CD4-positive, alpha-beta T cell (primary cell): ENCODE data around the gene PELI2. TPM values are rescaled to one million over a fixed set of nuclear protein-coding genes. Genes with fewer than 3 reads are reported as not detected.

Experiments used
- ATAC-seq: fragments of 200-7000 bp; cut with Tn5 transposase; one replicate; pipeline ENCODE4 v1.10.0; 2022; ENCODE audit warnings: mild to moderate bottlenecking; ENCODE audit not compliant: poor library complexity
- CTCF ChIA-PET: fragments of 350-600 bp; sonication (Branson Sonifier 250); formaldehyde crosslinking; loops from one replicate; lab custom pipeline; 2021; ENCODE audit warnings: antibody characterized with exemption, inconsistent platforms; lab: Charles Lee
- POLR2A ChIA-PET: fragments of 350-600 bp; sonication (Branson Sonifier 250); formaldehyde crosslinking; loops from one replicate; lab custom pipeline; 2021; ENCODE audit warnings: antibody characterized with exemption, inconsistent platforms; lab: Charles Lee
- DNase-seq, 14 experiments: peaks; one replicate each; pipeline ENCODE4 v3.0.0-alpha.2; 2013 to 2020; ENCODE audit warnings: mixed read lengths in 2 of 14
- H3K27ac ChIP-seq, 2 donors: one replicate each; pipeline versions ENCODE4 v1.5.1 to v1.7.0; 2013; ENCODE audit warnings: low read length in 2 of 2, low read depth in 1 of 2, mild to moderate bottlenecking in 1 of 2
- H3K27me3 ChIP-seq, 2 experiments: 1 replicate in 1 of 2; 2 replicates in 1 of 2; pipeline versions ENCODE4 v1.6.1 to v1.7.0; 2013; ENCODE audit warnings: low read length in 2 of 2, control low read depth in 1 of 2, mild to moderate bottlenecking in 1 of 2, moderate library complexity in 1 of 2; ENCODE audit not compliant: insufficient read depth in 2 of 2, control insufficient read depth in 1 of 2
- H3K36me3 ChIP-seq: one replicate; pipeline ENCODE4 v1.6.1; 2013; ENCODE audit warnings: low read length, control low read depth; ENCODE audit not compliant: insufficient read depth
- H3K4me1 ChIP-seq: one replicate; pipeline ENCODE4 v1.6.1; 2013; ENCODE audit warnings: low read length, control low read depth; ENCODE audit not compliant: insufficient read depth
- H3K4me3 ChIP-seq: one replicate; pipeline ENCODE4 v1.5.1; 2013; ENCODE audit warnings: mild to moderate bottlenecking, low read length, moderate library complexity
- H3K9me3 ChIP-seq, 2 experiments: 1 replicate in 1 of 2; 2 replicates in 1 of 2; pipeline versions ENCODE4 v1.6.1 to v1.7.0; 2013; ENCODE audit warnings: low read length in 2 of 2, mild to moderate bottlenecking in 2 of 2, control low read depth in 1 of 2, moderate library complexity in 1 of 2; ENCODE audit not compliant: control insufficient read depth in 1 of 2, insufficient read depth in 1 of 2
- H3K27ac Mint-ChIP-seq: one replicate; pipeline ENCODE4 v1.8.0; 2020; ENCODE audit warnings: mixed read lengths
- H3K27me3 Mint-ChIP-seq: one replicate; pipeline ENCODE4 v1.8.0; 2021; ENCODE audit warnings: mixed read lengths
- H3K36me3 Mint-ChIP-seq: one replicate; pipeline ENCODE4 v1.8.0; 2021; ENCODE audit warnings: low read depth, mixed read lengths
- H3K4me1 Mint-ChIP-seq: one replicate; pipeline ENCODE4 v1.8.0; 2021; ENCODE audit warnings: low read depth, mixed read lengths
- H3K4me3 Mint-ChIP-seq: one replicate; pipeline ENCODE4 v1.8.0; 2020; ENCODE audit warnings: mild to moderate bottlenecking, mixed read lengths
- H3K9me3 Mint-ChIP-seq: one replicate; pipeline ENCODE4 v1.8.0; 2020; ENCODE audit warnings: mixed read lengths
- CTCF ChIP-seq: fragments of 200-600 bp; IDR thresholded peaks from one replicate; pipeline ENCODE4 v1.8.0; 2022; ENCODE audit warnings: antibody characterized with exemption, mild to moderate bottlenecking
- intact Hi-C, 2 experiments: fragments of 100-400 bp; cut with DNase I in 1 of 2; cut with micrococcal nuclease in 1 of 2; formaldehyde crosslinking; loops; one replicate each; pipeline versions ENCODE4 v1.15.1 to v1.9.0; 2023 to 2025; cut with DNase I, micrococcal nuclease
- total RNA-seq, 174 experiments: library from RNA in 2 of 174; stranded (reverse) in 2 of 174; gene quantifications; one replicate each; pipeline ENCODE4 v1.2.3 and lab custom pipeline; 2021 to 2026

PELI2 gene
- total RNA-seq, 2 experiments from 2014 or later, result 12.2 to 15.9 TPM

GRCh38 chr14:56324856-56325699 lies 206.9 kb downstream of the PELI2 start:
- Histone ChIP-seq H3K4me1 (no peaks in the 10 kb centered on the region), H3K4me3 (no peak overlapping the region), H3K27me3 (no peaks in the 10 kb centered on the region), H3K27ac (no peak overlapping the region), H3K36me3 (no peaks in the 10 kb centered on the region), H3K9me3 (no peaks in the 10 kb centered on the region)
- intact Hi-C loops, result no loop called here
- no peaks in the 10 kb centered on the region for H3K36me3 Mint-ChIP-seq
- H3K9me3 Mint-ChIP-seq, result no peaks in the 10 kb centered on the region
- H3K27ac Mint-ChIP-seq, result no peak overlapping the region
- H3K27me3 Mint-ChIP-seq, result no peaks in the 10 kb centered on the region
- no peaks in the 10 kb centered on the region for H3K4me1 Mint-ChIP-seq
- POLR2A ChIA-PET, result no interaction called here
- no peak for TF ChIP-seq CTCF
- CTCF ChIA-PET, result interaction anchor here (0.5 to 1.5 kb wide), 3 partner anchors 10 to 291 kb away, joined by 3 read pairs; no protein-coding TSS in a partner anchor
- H3K4me3 Mint-ChIP-seq, result no peak overlapping the region
- DNase-seq, result no peak
- no peak for ATAC-seq

GRCh38 chr14:56328021-56328420 lies 209.8 kb downstream of the PELI2 start:
- CTCF ChIA-PET, result no interaction called here
- H3K4me1 Mint-ChIP-seq, result no peaks in the 10 kb centered on the region
- no peak overlapping the region for H3K4me3 ChIP-seq

GRCh38 chr14:56331592-56332216 lies 213.5 kb downstream of the PELI2 start:
- no peak for DNase-seq
- intact Hi-C loops, result no loop called here
- Histone ChIP-seq H3K9me3 (no peaks in the 10 kb centered on the region), H3K4me1 (no peaks in the 10 kb centered on the region), H3K27me3 (no peaks in the 10 kb centered on the region), H3K27ac (no peak overlapping the region), H3K36me3 (no peaks in the 10 kb centered on the region), H3K4me3 (no peak overlapping the region)
- CTCF ChIA-PET, result no interaction called here
- POLR2A ChIA-PET, result no interaction called here
- Mint-ChIP-seq H3K36me3 (no peaks in the 10 kb centered on the region), H3K27ac (no peak overlapping the region), H3K4me1 (no peaks in the 10 kb centered on the region), H3K27me3 (no peaks in the 10 kb centered on the region), H3K9me3 (no peaks in the 10 kb centered on the region), H3K4me3 (no peak overlapping the region)
- no peak for TF ChIP-seq CTCF
- ATAC-seq, result no peak

More at GRCh38 chr14:56328021-56328420, 209.8 kb downstream of the PELI2 start:
- POLR2A ChIA-PET, result no interaction called here
- no peaks in the 10 kb centered on the region for H3K36me3 Mint-ChIP-seq
- H3K27ac Mint-ChIP-seq, result no peak overlapping the region
- ATAC-seq (no peak), DNase-seq (no peak)
- TF ChIP-seq CTCF, result no peak
- H3K9me3 Mint-ChIP-seq, result no peaks in the 10 kb centered on the region
- no peaks in the 10 kb centered on the region for H3K27me3 ChIP-seq
- no peak overlapping the region for H3K27ac ChIP-seq
- no peaks in the 10 kb centered on the region for H3K36me3 ChIP-seq
- no peak overlapping the region for H3K4me3 Mint-ChIP-seq
- H3K9me3 ChIP-seq, result no peaks in the 10 kb centered on the region
- intact Hi-C loops, result no loop called here
- no peaks in the 10 kb centered on the region for H3K27me3 Mint-ChIP-seq
- no peaks in the 10 kb centered on the region for H3K4me1 ChIP-seq
